BLaER1 treated with 17β-estradiol and CSF1 and Interleukin-3, amounts not matched to agents 10 nM and 100 nM (cell line): Measurements from ENCODE around the gene AGPAT3.

Experiments
- H3K27ac ChIP-seq, 11 experiments: shearing (Covaris generic); formaldehyde crosslinking; 2 replicates each; pipeline ENCODE4 v1.8.1; 2022
- H3K27me3 ChIP-seq, 11 experiments: shearing (Covaris generic); formaldehyde crosslinking; 2 replicates each; pipeline ENCODE4 v1.8.1; 2022
- H3K36me3 ChIP-seq, 11 experiments: shearing (Covaris generic); formaldehyde crosslinking; 2 replicates each; pipeline ENCODE4 v1.8.1; 2022
- H3K4me1 ChIP-seq, 10 experiments: shearing (Covaris generic); formaldehyde crosslinking; 2 replicates each; pipeline ENCODE4 v1.8.1; 2022
- H3K4me2 ChIP-seq, 11 experiments: shearing (Covaris generic); formaldehyde crosslinking; 2 replicates each; pipeline ENCODE4 v1.8.1; 2022
- H3K4me3 ChIP-seq, 10 experiments: shearing (Covaris generic); formaldehyde crosslinking; 2 replicates each; pipeline ENCODE4 v1.8.1; 2022
- H3K9ac ChIP-seq, 11 experiments: shearing (Covaris generic); formaldehyde crosslinking; 2 replicates each; pipeline ENCODE4 v1.8.1; 2022
- H3K9me3 ChIP-seq, 11 experiments: shearing (Covaris generic); formaldehyde crosslinking; replicated peaks in 1 of 11; 2 replicates each; pipeline ENCODE4 v1.8.1; 2022
- H4K20me1 ChIP-seq, 11 experiments: shearing (Covaris generic); formaldehyde crosslinking; 2 replicates each; pipeline ENCODE4 v1.8.1; 2022
- Cebpa-rat ChIP-seq, 11 experiments: shearing (Covaris generic); IDR thresholded peaks; 2 replicates each; pipeline ENCODE4 v1.8.1; 2022

AGPAT3 gene

GRCh38 chr21:43975469-43976098 is 110.6 kb downstream of the AGPAT3 start:
- H3K36me3 ChIP-seq, result peaks cover 0 to 57% (median 17%) of the 10 kb centered on the region in 11 experiments; a peak in 15 of 22 replicates
- H3K4me3 ChIP-seq, result no peak overlapping the region
- peaks cover 3 to 31% (median 25%) of the 10 kb centered on the region in 10 experiments; a peak in 18 of 20 replicates for H3K4me1 ChIP-seq
- H3K9me3 ChIP-seq, result no peaks in the 10 kb centered on the region
- no peak overlapping the region for H3K9ac ChIP-seq
- H4K20me1 ChIP-seq, result peaks cover 0 to 43% (median 14%) of the 10 kb centered on the region in 11 experiments; a peak in 11 of 22 replicates
- H3K27ac ChIP-seq, result no peak overlapping the region
- H3K27me3 ChIP-seq, result peaks cover 5 to 16% (median 10%) of the 10 kb centered on the region in 11 experiments; a peak in 14 of 22 replicates
- peak overlapping the region in 1 of 11 experiments; percentile 29; a peak in 1 of 22 replicates for H3K4me2 ChIP-seq
- TF ChIP-seq Cebpa-rat (IDR thresholded peaks at IDR 0.05), result no peak

- peaks cover 0 to 40% (median 13%) of the 10 kb centered on the region in 11 experiments; a peak in 10 of 22 replicates for H4K20me1 ChIP-seq
- peaks cover 7 to 24% (median 17%) of the 10 kb centered on the region in 11 experiments; a peak in 14 of 22 replicates for H3K27me3 ChIP-seq
- no peak overlapping the region for H3K9ac ChIP-seq
- peaks cover 3 to 36% (median 33%) of the 10 kb centered on the region in 10 experiments; a peak in 18 of 20 replicates for H3K4me1 ChIP-seq
- H3K36me3 ChIP-seq, result peaks cover 0 to 55% (median 14%) of the 10 kb centered on the region in 11 experiments; a peak in 14 of 22 replicates
- H3K27ac ChIP-seq, result no peak overlapping the region
- H3K9me3 ChIP-seq, result no peaks in the 10 kb centered on the region
- no peak for TF ChIP-seq Cebpa-rat (IDR thresholded peaks at IDR 0.05)
- no peak overlapping the region for H3K4me3 ChIP-seq
- peak overlapping the region in 2 of 11 experiments; percentile 8 to 39; a peak in 1 of 22 replicates for H3K4me2 ChIP-seq
Measured at GRCh38 chr21:43976661-43977060, 111.6 kb downstream of the AGPAT3 start.

GRCh38 chr21:43978060-43978459 is 113.0 kb downstream of the AGPAT3 start:
- peaks cover 0 to 39% (median 16%) of the 10 kb centered on the region in 11 experiments; a peak in 11 of 22 replicates for H4K20me1 ChIP-seq
- H3K4me1 ChIP-seq, result peaks cover 3 to 46% (median 42%) of the 10 kb centered on the region in 10 experiments; a peak in 19 of 20 replicates
- TF ChIP-seq Cebpa-rat (IDR thresholded peaks at IDR 0.05), result no peak
- H3K4me3 ChIP-seq, result no peak overlapping the region
- 0 out of 22 replicates have a peak overlapping the region, but pooled peaks of 2 of the 11 experiments have one; percentile 3 to 39 for H3K4me2 ChIP-seq
- peaks cover 7 to 28% (median 17%) of the 10 kb centered on the region in 11 experiments; a peak in 14 of 22 replicates for H3K27me3 ChIP-seq
- H3K27ac ChIP-seq, result no peak overlapping the region
- H3K9me3 ChIP-seq, result no peaks in the 10 kb centered on the region
- no peak overlapping the region for H3K9ac ChIP-seq
- H3K36me3 ChIP-seq, result peaks cover 0 to 56% (median 8%) of the 10 kb centered on the region in 11 experiments; a peak in 13 of 22 replicates

DNA sequence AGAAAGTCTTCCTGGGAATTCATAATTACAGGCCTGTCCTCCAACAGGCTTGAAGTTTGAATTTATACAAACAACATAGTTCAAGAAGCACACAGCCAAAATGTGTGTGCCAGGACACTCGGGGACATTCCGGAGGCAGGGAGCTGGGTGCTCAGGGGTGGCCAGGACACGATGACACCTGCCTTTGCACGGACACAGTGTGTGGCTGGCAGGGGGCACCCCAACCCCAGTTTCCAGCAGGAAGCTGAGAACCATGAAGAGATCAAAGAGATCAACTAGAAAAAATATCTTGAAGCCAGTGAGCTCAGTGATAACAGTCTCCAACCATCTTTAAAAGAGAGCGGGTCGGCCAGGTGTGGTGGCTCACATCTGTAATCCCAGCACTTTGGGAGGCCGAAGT is 114.6 kb downstream of the AGPAT3 start:
- Histone ChIP-seq H3K36me3 (peaks cover 0 to 53% (median 8%) of the 10 kb centered on the region in 11 experiments; a peak in 13 of 22 replicates), H3K4me2 (peak overlapping the region in 8 of 11 experiments; percentile 46 to 88 (median 68); a peak in 14 of 22 replicates)

GRCh38 chr21:43981151-43981870 is 116.3 kb downstream of the AGPAT3 start:
- H3K4me3 ChIP-seq, result no peak overlapping the region
- no peak for TF ChIP-seq Cebpa-rat (IDR thresholded peaks at IDR 0.05)
- no peaks in the 10 kb centered on the region for H3K9me3 ChIP-seq
- H4K20me1 ChIP-seq, result peaks cover 0 to 50% (median 13%) of the 10 kb centered on the region in 11 experiments; a peak in 12 of 22 replicates
- peaks cover 0 to 53% (median 8%) of the 10 kb centered on the region in 11 experiments; a peak in 13 of 22 replicates for H3K36me3 ChIP-seq
- peaks cover 3 to 77% (median 63%) of the 10 kb centered on the region in 10 experiments; a peak in 19 of 20 replicates for H3K4me1 ChIP-seq
- H3K27me3 ChIP-seq, result peaks cover 14 to 43% (median 33%) of the 10 kb centered on the region in 11 experiments; a peak in 20 of 22 replicates
- no peak overlapping the region for H3K9ac ChIP-seq
- H3K4me2 ChIP-seq, result peak overlapping the region in 8 of 11 experiments; percentile 46 to 88 (median 68); a peak in 13 of 22 replicates
- H3K27ac ChIP-seq, result no peak overlapping the region

More for the DNA sequence above, 114.6 kb downstream of the AGPAT3 start:
- Histone ChIP-seq H3K9me3 (no peaks in the 10 kb centered on the region), H3K27ac (no peak overlapping the region), H3K9ac (no peak overlapping the region), H3K4me3 (no peak overlapping the region), H4K20me1 (peaks cover 0 to 44% (median 12%) of the 10 kb centered on the region in 11 experiments; a peak in 13 of 22 replicates), H3K27me3 (peaks cover 7 to 28% (median 18%) of the 10 kb centered on the region in 11 experiments; a peak in 14 of 22 replicates), H3K4me1 (peaks cover 3 to 61% (median 50%) of the 10 kb centered on the region in 10 experiments; a peak in 19 of 20 replicates)
- TF ChIP-seq Cebpa-rat (IDR thresholded peaks at IDR 0.05), result no peak

GRCh38 chr21:43981871-43982210 is 116.8 kb downstream of the AGPAT3 start:
- Histone ChIP-seq H3K4me3 (no peak overlapping the region), H3K9ac (no peak overlapping the region; a peak in 1 of 22 replicates), H3K9me3 (no peaks in the 10 kb centered on the region), H4K20me1 (peaks cover 0 to 54% (median 13%) of the 10 kb centered on the region in 11 experiments; a peak in 12 of 22 replicates), H3K36me3 (peaks cover 0 to 53% (median 8%) of the 10 kb centered on the region in 11 experiments; a peak in 13 of 22 replicates), H3K27ac (no peak overlapping the region), H3K4me2 (peak overlapping the region in 1 of 11 experiments; percentile 61; a peak in 1 of 22 replicates), H3K27me3 (peaks cover 14 to 49% (median 38%) of the 10 kb centered on the region in 11 experiments; a peak in 20 of 22 replicates), H3K4me1 (peaks cover 3 to 76% (median 63%) of the 10 kb centered on the region in 10 experiments; a peak in 19 of 20 replicates)
- TF ChIP-seq Cebpa-rat (IDR thresholded peaks at IDR 0.05), result no peak

DNA sequence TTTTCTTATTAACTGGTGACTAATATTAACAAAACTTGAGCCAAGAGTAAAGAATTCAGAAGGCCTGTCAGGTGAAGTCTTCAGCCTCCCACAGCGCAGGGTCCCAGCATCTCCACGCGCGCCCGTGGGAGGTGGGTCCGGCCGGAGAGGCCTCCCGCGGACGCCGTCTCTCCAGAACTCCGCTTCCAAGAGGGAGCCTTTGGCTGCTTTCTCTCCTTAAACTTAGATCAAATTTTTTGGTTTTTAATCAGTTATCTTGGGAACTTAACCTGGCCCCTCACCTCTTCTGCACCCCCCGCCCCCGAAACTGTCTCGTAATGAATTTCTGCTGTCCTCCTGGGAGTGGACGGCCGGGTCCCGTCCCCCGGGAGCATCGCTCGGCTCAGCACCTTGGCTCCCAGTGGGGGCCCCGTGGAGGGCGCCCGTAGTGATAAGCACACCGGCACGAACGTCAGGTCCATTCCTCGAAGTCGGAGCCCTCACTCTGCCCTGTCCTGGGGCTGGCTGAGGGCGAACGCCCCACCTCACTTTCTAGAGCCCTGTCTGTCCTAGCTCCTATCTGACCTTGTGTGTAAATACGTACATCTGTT is 117.6 kb downstream of the AGPAT3 start:
- TF ChIP-seq Cebpa-rat (IDR thresholded peaks at IDR 0.05), result no peak
- H3K27ac ChIP-seq, result no peak overlapping the region

GRCh38 chr21:43983390-43983789 is 118.4 kb downstream of the AGPAT3 start:
- H4K20me1 ChIP-seq, result peaks cover 0 to 57% (median 13%) of the 10 kb centered on the region in 11 experiments; a peak in 13 of 22 replicates
- H3K27ac ChIP-seq, result no peak overlapping the region
- no peak for TF ChIP-seq Cebpa-rat (IDR thresholded peaks at IDR 0.05)
- peaks cover 0 to 38% (median 8%) of the 10 kb centered on the region in 11 experiments; a peak in 13 of 22 replicates for H3K36me3 ChIP-seq
- peaks cover 3 to 66% (median 54%) of the 10 kb centered on the region in 10 experiments; a peak in 19 of 20 replicates for H3K4me1 ChIP-seq
- no peaks in the 10 kb centered on the region for H3K9me3 ChIP-seq
- peak overlapping the region in 10 of 11 experiments; percentile 11 to 66 (median 48); a peak in 16 of 22 replicates for H3K4me2 ChIP-seq
- H3K9ac ChIP-seq, result peak overlapping the region in 1 of 11 experiments; percentile 50; a peak in 1 of 22 replicates
- H3K27me3 ChIP-seq, result peaks cover 14 to 56% (median 43%) of the 10 kb centered on the region in 11 experiments; a peak in 20 of 22 replicates
- H3K4me3 ChIP-seq, result no peak overlapping the region

More for the DNA sequence above, 117.6 kb downstream of the AGPAT3 start:
- H3K27me3 ChIP-seq, result peaks cover 14 to 56% (median 43%) of the 10 kb centered on the region in 11 experiments; a peak in 20 of 22 replicates
- peaks cover 0 to 46% (median 8%) of the 10 kb centered on the region in 11 experiments; a peak in 13 of 22 replicates for H3K36me3 ChIP-seq
- peaks cover 0 to 57% (median 13%) of the 10 kb centered on the region in 11 experiments; a peak in 13 of 22 replicates for H4K20me1 ChIP-seq
- H3K4me1 ChIP-seq, result peaks cover 3 to 68% (median 56%) of the 10 kb centered on the region in 10 experiments; a peak in 19 of 20 replicates
- H3K4me3 ChIP-seq, result no peak overlapping the region
- peak overlapping the region in 2 of 11 experiments; percentile 32 to 50; a peak in 3 of 22 replicates for H3K9ac ChIP-seq
- H3K9me3 ChIP-seq, result no peaks in the 10 kb centered on the region
- H3K4me2 ChIP-seq, result peak overlapping the region; percentile 11 to 66 (median 48); a peak in 18 of 22 replicates
